DOHH2 (cell line): ENCODE measurements around the gene CFAP119.

Experiments used
- CTCF ChIP-seq: fragments of 200-600 bp; sonication (generic); IDR thresholded peaks from one replicate; pipeline ENCODE4 v1.5.1; 2014; ENCODE audit warnings: antibody characterized with exemption, mild to moderate bottlenecking, low read depth, low read length; ENCODE audit not compliant: poor library complexity, severe bottlenecking
- EZH2phosphoT487 ChIP-seq: fragments of 200-600 bp; sonication (generic); IDR thresholded peaks from 2 replicates; pipeline ENCODE4 v1.6.1; 2017; ENCODE audit warnings: borderline replicate concordance, mild to moderate bottlenecking, antibody characterized with exemption, low read length, moderate library complexity, mixed read lengths

GRCh38 chr16:30808146-30808545 is 46.3 kb upstream of the CFAP119 start:
- TF ChIP-seq EZH2phosphoT487 (no peak), CTCF (no peak)
